H9 (cell line): ENCODE results near the gene DYRK3. TPM values are rescaled to one million over a fixed set of nuclear protein-coding genes. Genes with fewer than 3 reads are reported as not detected.

ENCODE experiments used
- DNase-seq: peaks from one replicate; pipeline ENCODE4 v3.0.0-alpha.2; 2017
- H2AFZ ChIP-seq: one replicate; pipeline ENCODE4 v1.6.1; 2013; ENCODE audit warnings: mild to moderate bottlenecking, low read length, control low read depth, moderate library complexity
- H2AK5ac ChIP-seq: 2 replicates; pipeline ENCODE4 v1.6.1; 2013; ENCODE audit warnings: low read length, control low read depth, mixed read lengths; ENCODE audit not compliant: insufficient read length
- H2BK120ac ChIP-seq: one replicate; pipeline ENCODE4 v1.6.1; 2013; ENCODE audit warnings: low read depth, mild to moderate bottlenecking, low read length, control low read depth, inconsistent platforms; ENCODE audit not compliant: poor library complexity, severe bottlenecking
- H2BK12ac ChIP-seq: 2 replicates; pipeline ENCODE4 v1.6.1; 2013; ENCODE audit warnings: low read length, control low read depth, mixed read lengths, low read depth; ENCODE audit not compliant: insufficient read length
- H2BK15ac ChIP-seq: 2 replicates; pipeline ENCODE4 v1.6.1; 2013; ENCODE audit warnings: low read depth, low read length, control low read depth
- H2BK20ac ChIP-seq: one replicate; pipeline ENCODE4 v1.6.1; 2013; ENCODE audit warnings: low read depth, mild to moderate bottlenecking, low read length, control low read depth, inconsistent platforms; ENCODE audit not compliant: poor library complexity, severe bottlenecking
- H2BK5ac ChIP-seq: 2 replicates; pipeline ENCODE4 v1.6.1; 2013; ENCODE audit warnings: low read length, control low read depth, mixed read lengths; ENCODE audit not compliant: insufficient read length
- H3K14ac ChIP-seq: 2 replicates; pipeline ENCODE4 v1.6.1; 2013; ENCODE audit warnings: low read length, control low read depth; ENCODE audit not compliant: insufficient read depth
- H3K18ac ChIP-seq: 2 replicates; pipeline ENCODE4 v1.6.1; 2013; ENCODE audit warnings: low read depth, mild to moderate bottlenecking, mixed read lengths, low read length, control low read depth; ENCODE audit not compliant: insufficient read length
- H3K23ac ChIP-seq: 2 replicates; pipeline ENCODE4 v1.6.1; 2013; ENCODE audit warnings: low read length, control low read depth, mixed read lengths, low read depth; ENCODE audit not compliant: insufficient read length
- H3K23me2 ChIP-seq: 2 replicates; pipeline ENCODE4 v1.6.1; 2013; ENCODE audit warnings: low read depth, mild to moderate bottlenecking, mixed read lengths, low read length, control low read depth; ENCODE audit not compliant: insufficient read length, poor library complexity, severe bottlenecking
- H3K27ac ChIP-seq: 2 replicates; pipeline ENCODE4 v1.5.1; 2013; ENCODE audit warnings: low read length, control low read depth, mixed read lengths, low read depth; ENCODE audit not compliant: insufficient read length
- H3K27me3 ChIP-seq: 2 replicates; pipeline ENCODE4 v1.6.1; 2013; ENCODE audit warnings: low read length, control low read depth, inconsistent platforms; ENCODE audit not compliant: insufficient read depth
- H3K4ac ChIP-seq: 2 replicates; pipeline ENCODE4 v1.6.1; 2013; ENCODE audit warnings: low read depth, mild to moderate bottlenecking, control low read depth, inconsistent platforms, low read length, moderate library complexity
- H3K4me1 ChIP-seq: 2 replicates; pipeline ENCODE4 v1.6.1; 2013; ENCODE audit warnings: low read length, control low read depth, inconsistent platforms; ENCODE audit not compliant: insufficient read depth
- H3K4me2 ChIP-seq: 2 replicates; pipeline ENCODE4 v1.6.1; 2013; ENCODE audit warnings: low read length, control low read depth, mixed read lengths; ENCODE audit not compliant: insufficient read length, insufficient read depth
- H3K56ac ChIP-seq: 2 replicates; pipeline ENCODE4 v1.6.1; 2013; ENCODE audit warnings: low read depth, mild to moderate bottlenecking, mixed read lengths, low read length, control low read depth; ENCODE audit not compliant: insufficient read length
- H3K79me1 ChIP-seq: 2 replicates; pipeline ENCODE4 v1.6.1; 2013; ENCODE audit warnings: low read depth, mild to moderate bottlenecking, moderate library complexity, low read length, control low read depth, inconsistent platforms; ENCODE audit not compliant: insufficient read depth, poor library complexity, severe bottlenecking
- H3K79me2 ChIP-seq: 2 replicates; pipeline ENCODE4 v1.6.1; 2013; ENCODE audit warnings: low read length, control low read depth, inconsistent platforms; ENCODE audit not compliant: insufficient read depth
- H3K9ac ChIP-seq: 2 replicates; pipeline ENCODE4 v1.6.1; 2013; ENCODE audit warnings: low read length, control low read depth, mixed read lengths; ENCODE audit not compliant: insufficient read length; ENCODE audit errors: extremely low read depth
- H3K9me3 ChIP-seq: one replicate; pipeline ENCODE4 v1.6.1; 2013; ENCODE audit warnings: low read depth, low read length, inconsistent platforms; ENCODE audit not compliant: control insufficient read depth
- H3T11ph ChIP-seq: one replicate; pipeline ENCODE4 v1.6.1; 2013; ENCODE audit warnings: mild to moderate bottlenecking, low read length, control low read depth, inconsistent platforms
- H4K20me1 ChIP-seq: one replicate; pipeline ENCODE4 v1.6.1; 2013; ENCODE audit not compliant: control insufficient read depth, insufficient read length, insufficient read depth
- H4K5ac ChIP-seq: 2 replicates; pipeline ENCODE4 v1.6.1; 2013; ENCODE audit warnings: low read depth, mild to moderate bottlenecking, mixed read lengths, low read length, control low read depth; ENCODE audit not compliant: insufficient read length
- H4K8ac ChIP-seq: replicated peaks from 2 replicates; pipeline ENCODE4 v1.6.1; 2013; ENCODE audit warnings: low read length, control low read depth, mixed read lengths, low read depth; ENCODE audit not compliant: insufficient read length
- H4K91ac ChIP-seq: 2 replicates; pipeline ENCODE4 v1.6.1; 2013; ENCODE audit warnings: low read depth, mild to moderate bottlenecking, moderate library complexity, mixed read lengths, low read length, control low read depth; ENCODE audit not compliant: insufficient read length
- H3K27ac Mint-ChIP-seq, 3 experiments: 2 replicates in 2 of 3; 3 replicates in 1 of 3; pipeline ENCODE4 v1.8.0; 2020 to 2021; ENCODE audit warnings: mixed read lengths in 3 of 3, mild to moderate bottlenecking in 1 of 3, moderate library complexity in 1 of 3
- H3K27me3 Mint-ChIP-seq: 2 replicates; pipeline ENCODE4 v1.8.0; 2021; ENCODE audit warnings: low read depth, mild to moderate bottlenecking, moderate library complexity, mixed read lengths
- H3K36me3 Mint-ChIP-seq, 3 experiments: 2 replicates in 2 of 3; 3 replicates in 1 of 3; pipeline ENCODE4 v1.8.0; 2020 to 2021; ENCODE audit warnings: low read depth in 3 of 3, mixed read lengths in 3 of 3; ENCODE audit not compliant: insufficient read depth in 1 of 3
- H3K4me1 Mint-ChIP-seq, 2 experiments: 2 replicates each; pipeline ENCODE4 v1.8.0; 2020; ENCODE audit warnings: mixed read lengths in 2 of 2
- H3K4me3 Mint-ChIP-seq, 2 experiments: 2 replicates in 1 of 2; 3 replicates in 1 of 2; pipeline ENCODE4 v1.8.0; 2020 to 2021; ENCODE audit warnings: mild to moderate bottlenecking in 2 of 2, mixed read lengths in 2 of 2, moderate library complexity in 1 of 2
- H3K9me3 Mint-ChIP-seq, 2 experiments: 2 replicates in 1 of 2; 3 replicates in 1 of 2; pipeline ENCODE4 v1.8.0; 2020; ENCODE audit warnings: mild to moderate bottlenecking in 2 of 2, mixed read lengths in 2 of 2, moderate library complexity in 1 of 2
- CTCF ChIP-seq: fragments of 200-600 bp; sonication (generic); conservative IDR thresholded peaks from 3 replicates; pipeline ENCODE4 v1.8.0; 2021; ENCODE audit warnings: antibody characterized with exemption, mild to moderate bottlenecking
- WGBS: extraction: QIAGEN DNeasy Blood & Tissue Kit; methylation state at CpG from one replicate; pipeline ENCODE4 v1.1.7; 2013; ENCODE audit warnings: missing lambda C conversion rate, low lambda C conversion rate, mixed read lengths; ENCODE audit not compliant: insufficient read length; ENCODE audit errors: extremely low coverage; 5-methylcytosine and 5-hydroxymethylcytosine counted together
- total RNA-seq: library from RNA; stranded (reverse); gene quantifications from 2 replicates; pipeline ENCODE4 v1.2.1, GENCODE V29; 2021

Gene DYRK3
- total RNA-seq, 1 experiment from 2014 or later, result 4.7 TPM

GRCh38 chr1:206634365-206635079 lies 814 bp upstream of the DYRK3 start:
- H3K56ac ChIP-seq, result no peak overlapping the region
- no peaks in the 10 kb centered on the region for H3K9me3 Mint-ChIP-seq
- H2BK120ac ChIP-seq, result no peak overlapping the region
- no peak overlapping the region for H2BK15ac ChIP-seq
- H3K4me2 ChIP-seq, result peak overlapping the region; percentile 81
- no peak overlapping the region for H3K23ac ChIP-seq
- no peak overlapping the region for H2AFZ ChIP-seq
- no peak overlapping the region for H3T11ph ChIP-seq
- H3K4ac ChIP-seq, result no peak overlapping the region
- 0 out of 2 replicates have a peak overlapping the region, but pooled peaks have one; percentile 30 for H3K14ac ChIP-seq
- peaks cover 14% of the 10 kb centered on the region for H3K23me2 ChIP-seq
- no peaks in the 10 kb centered on the region for H3K79me2 ChIP-seq
- no CpG with 5 or more reads among the region's 26 CpGs for WGBS
- no peaks in the 10 kb centered on the region for H3K27me3 ChIP-seq
- H3K4me3 Mint-ChIP-seq, result peak overlapping the region; percentile 74 to 89
- H4K8ac ChIP-seq, result no peak overlapping the region
- H3K79me1 ChIP-seq, result no peaks in the 10 kb centered on the region
- peak overlapping the region in 1 of 3 experiments; percentile 53; a peak in 1 of 7 replicates for H3K27ac Mint-ChIP-seq
- H2BK12ac ChIP-seq, result no peak overlapping the region
- H4K91ac ChIP-seq, result no peak overlapping the region
- no peak overlapping the region for H2BK5ac ChIP-seq
- H3K4me1 Mint-ChIP-seq, result peaks cover 27 to 30% of the 10 kb centered on the region in 2 experiments
- H4K5ac ChIP-seq, result no peak overlapping the region
- H4K20me1 ChIP-seq, result no peaks in the 10 kb centered on the region
- H3K9me3 ChIP-seq, result no peaks in the 10 kb centered on the region
- no peak overlapping the region for H3K18ac ChIP-seq
- no peaks in the 10 kb centered on the region for H3K36me3 Mint-ChIP-seq
- no peak overlapping the region for H2AK5ac ChIP-seq
- no peak overlapping the region for H3K9ac ChIP-seq
- peak; percentile 87 for TF ChIP-seq CTCF
- peaks cover 3% of the 10 kb centered on the region; the same call in 1 of the 2 replicates for H3K4me1 ChIP-seq
- H3K27me3 Mint-ChIP-seq, result peaks cover 29% of the 10 kb centered on the region
- no peak overlapping the region for H2BK20ac ChIP-seq
- no peak overlapping the region for H3K27ac ChIP-seq
- DNase-seq, result peak; percentile 75
